ENCODE measurements around the gene TLR7. TPM values are rescaled to one million over a fixed set of nuclear protein-coding genes. Genes with fewer than 3 reads are reported as not detected.

Gene TLR7
- polyA plus RNA-seq, 3 donors = 0.32 to 0.70 (median 0.51) TPM

- DNase-seq (ENCODE audit: extremely low read depth in 1 of 11, low read depth in 9 of 11, low spot score in 4 of 11) = no peak
These were observed 19.7 kb downstream of the TLR7 start for GRCh38 chrX:12886545-12886944.

- no peak for DNase-seq (ENCODE audit: extremely low read depth in 1 of 11, low read depth in 9 of 11, low spot score in 4 of 11)
These were observed 20.3 kb downstream of the TLR7 start for GRCh38 chrX:12887141-12887540.

- DNase-seq (ENCODE audit: extremely low read depth in 1 of 11, low read depth in 9 of 11, low spot score in 4 of 11) = no peak
These were observed 20.9 kb downstream of the TLR7 start for GRCh38 chrX:12887767-12888166.

- DNase-seq (ENCODE audit: extremely low read depth in 1 of 11, low read depth in 9 of 11, low spot score in 4 of 11) = peak in 2 of 11 donors; percentile 4 to 12
These were observed 23.6 kb downstream of the TLR7 start for GRCh38 chrX:12890467-12890866.

- DNase-seq (ENCODE audit: extremely low read depth in 1 of 11, low read depth in 9 of 11, low spot score in 4 of 11) = no peak
These were observed 24.3 kb downstream of the TLR7 start for GRCh38 chrX:12891171-12891570.

GRCh38 chrX:12891915-12892506 lies 25.1 kb downstream of the TLR7 start:
- DNase-seq (ENCODE audit: extremely low read depth in 1 of 11, low read depth in 9 of 11, low spot score in 4 of 11) = no peak

- DNase-seq (ENCODE audit: extremely low read depth in 1 of 11, low read depth in 9 of 11, low spot score in 4 of 11) = no peak
These were observed 25.8 kb downstream of the TLR7 start for GRCh38 chrX:12892716-12893115.

- peak in 6 of 11 donors; percentile 4 to 20 (median 8) for DNase-seq (ENCODE audit: extremely low read depth in 1 of 11, low read depth in 9 of 11, low spot score in 4 of 11)
These were observed 27.5 kb downstream of the TLR7 start for GRCh38 chrX:12894074-12895030.

- DNase-seq (ENCODE audit: extremely low read depth in 1 of 11, low read depth in 9 of 11, low spot score in 4 of 11) = no peak
These were observed 29.0 kb downstream of the TLR7 start for GRCh38 chrX:12895866-12896265.

- DNase-seq (ENCODE audit: extremely low read depth in 1 of 11, low read depth in 9 of 11, low spot score in 4 of 11) = no peak
These were observed 30.1 kb downstream of the TLR7 start for GRCh38 chrX:12896935-12897334.

GRCh38 chrX:12898073-12898472 lies 31.2 kb downstream of the TLR7 start:
- DNase-seq (ENCODE audit: extremely low read depth in 1 of 11, low read depth in 9 of 11, low spot score in 4 of 11) = no peak

GRCh38 chrX:12899506-12899905 lies 32.6 kb downstream of the TLR7 start:
- no peak for DNase-seq (ENCODE audit: extremely low read depth in 1 of 11, low read depth in 9 of 11, low spot score in 4 of 11)

- DNase-seq (ENCODE audit: extremely low read depth in 1 of 11, low read depth in 9 of 11, low spot score in 4 of 11) = peak in 9 of 11 donors; percentile 4 to 28 (median 15)
These were observed 34.6 kb downstream of the TLR7 start for GRCh38 chrX:12901486-12901885.

GRCh38 chrX:12903646-12904045 lies 36.8 kb downstream of the TLR7 start:
- no peak for DNase-seq (ENCODE audit: extremely low read depth in 1 of 11, low read depth in 9 of 11, low spot score in 4 of 11)

GRCh38 chrX:12906046-12906761 lies 39.3 kb downstream of the TLR7 start, which contains the start of gene TLR8:
TSS of gene TLR8 (plus strand) at chrX:12906620. CDS start at chrX:12906707, 87 bp downstream.
- no peak for DNase-seq (ENCODE audit: extremely low read depth in 1 of 11, low read depth in 9 of 11, low spot score in 4 of 11)

- DNase-seq (ENCODE audit: extremely low read depth in 1 of 11, low read depth in 9 of 11, low spot score in 4 of 11) = no peak
These were observed 43.7 kb downstream of the TLR7 start for GRCh38 chrX:12910423-12911121.

GRCh38 chrX:12911122-12911470 lies 44.2 kb downstream of the TLR7 start:
- no peak for DNase-seq (ENCODE audit: extremely low read depth in 1 of 11, low read depth in 9 of 11, low spot score in 4 of 11)

- DNase-seq (ENCODE audit: extremely low read depth in 1 of 11, low read depth in 9 of 11, low spot score in 4 of 11) = no peak
These were observed 46.1 kb downstream of the TLR7 start for GRCh38 chrX:12912791-12913482.

- no peak for DNase-seq (ENCODE audit: extremely low read depth in 1 of 11, low read depth in 9 of 11, low spot score in 4 of 11)
These were observed 50.9 kb downstream of the TLR7 start for GRCh38 chrX:12917753-12918152.

Data from renal cortex interstitium (tissue), 11 donors.